Measurements from ENCODE around the gene LRTM2. TPM values are rescaled to one million over a fixed set of nuclear protein-coding genes. Genes with fewer than 3 reads are reported as not detected.

The LRTM2 gene
- total and polyA plus RNA-seq, 4 donors: not detected

GRCh38 chr12:1801303-1801975 lies 18.9 kb upstream of the LRTM2 start:
- DNase-seq (ENCODE audit: low spot score): no peak
- H3K36me3 ChIP-seq (ENCODE audit: control insufficient read depth in 4 of 4, insufficient read depth in 3 of 4, low read depth in 1 of 4, low read length in 3 of 4): no peaks in the 10 kb centered on the region
- no peaks in the 10 kb centered on the region for H3K27me3 ChIP-seq (ENCODE audit: control insufficient read depth in 4 of 4, insufficient read depth in 4 of 4, low read length in 3 of 4)
- TF ChIP-seq SP1 (IDR thresholded peaks at IDR 0.05) (no peak), HNF4G (IDR thresholded peaks at IDR 0.05) (no peak), NR2F2 (IDR thresholded peaks at IDR 0.05) (no peak), JUND (IDR thresholded peaks at IDR 0.05) (no peak), ATF3 (IDR thresholded peaks at IDR 0.05) (no peak), GABPA (IDR thresholded peaks at IDR 0.05 in 1 of 2, conservative IDR thresholded peaks at IDR 0.05 in 1 of 2) (no peak), FOXA1 (IDR thresholded peaks at IDR 0.05) (no peak), REST (IDR thresholded peaks at IDR 0.05) (no peak), YY1 (IDR thresholded peaks at IDR 0.05) (no peak), HNF4A (conservative IDR thresholded peaks at IDR 0.05) (no peak), FOXA2 (IDR thresholded peaks at IDR 0.05) (no peak), EGR1 (IDR thresholded peaks at IDR 0.05; ENCODE audit: low read depth in 2 of 2) (no peak), RAD21 (IDR thresholded peaks at IDR 0.05) (no peak), RXRA (IDR thresholded peaks at IDR 0.05) (no peak), TAF1 (conservative IDR thresholded peaks at IDR 0.05) (no peak)
- TF ChIP-seq, protein P1, sequence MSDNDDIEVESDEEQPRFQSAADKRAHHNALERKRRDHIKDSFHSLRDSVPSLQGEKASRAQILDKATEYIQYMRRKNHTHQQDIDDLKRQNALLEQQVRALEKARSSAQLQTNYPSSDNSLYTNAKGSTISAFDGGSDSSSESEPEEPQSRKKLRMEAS (IDR thresholded peaks at IDR 0.05): no peak
- TF ChIP-seq, protein P2, sequence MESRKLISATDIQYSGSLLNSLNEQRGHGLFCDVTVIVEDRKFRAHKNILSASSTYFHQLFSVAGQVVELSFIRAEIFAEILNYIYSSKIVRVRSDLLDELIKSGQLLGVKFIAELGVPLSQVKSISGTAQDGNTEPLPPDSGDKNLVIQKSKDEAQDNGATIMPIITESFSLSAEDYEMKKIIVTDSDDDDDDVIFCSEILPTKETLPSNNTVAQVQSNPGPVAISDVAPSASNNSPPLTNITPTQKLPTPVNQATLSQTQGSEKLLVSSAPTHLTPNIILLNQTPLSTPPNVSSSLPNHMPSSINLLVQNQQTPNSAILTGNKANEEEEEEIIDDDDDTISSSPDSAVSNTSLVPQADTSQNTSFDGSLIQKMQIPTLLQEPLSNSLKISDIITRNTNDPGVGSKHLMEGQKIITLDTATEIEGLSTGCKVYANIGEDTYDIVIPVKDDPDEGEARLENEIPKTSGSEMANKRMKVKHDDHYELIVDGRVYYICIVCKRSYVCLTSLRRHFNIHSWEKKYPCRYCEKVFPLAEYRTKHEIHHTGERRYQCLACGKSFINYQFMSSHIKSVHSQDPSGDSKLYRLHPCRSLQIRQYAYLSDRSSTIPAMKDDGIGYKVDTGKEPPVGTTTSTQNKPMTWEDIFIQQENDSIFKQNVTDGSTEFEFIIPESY (IDR thresholded peaks at IDR 0.05): no peak
- TF ChIP-seq, protein P3, sequence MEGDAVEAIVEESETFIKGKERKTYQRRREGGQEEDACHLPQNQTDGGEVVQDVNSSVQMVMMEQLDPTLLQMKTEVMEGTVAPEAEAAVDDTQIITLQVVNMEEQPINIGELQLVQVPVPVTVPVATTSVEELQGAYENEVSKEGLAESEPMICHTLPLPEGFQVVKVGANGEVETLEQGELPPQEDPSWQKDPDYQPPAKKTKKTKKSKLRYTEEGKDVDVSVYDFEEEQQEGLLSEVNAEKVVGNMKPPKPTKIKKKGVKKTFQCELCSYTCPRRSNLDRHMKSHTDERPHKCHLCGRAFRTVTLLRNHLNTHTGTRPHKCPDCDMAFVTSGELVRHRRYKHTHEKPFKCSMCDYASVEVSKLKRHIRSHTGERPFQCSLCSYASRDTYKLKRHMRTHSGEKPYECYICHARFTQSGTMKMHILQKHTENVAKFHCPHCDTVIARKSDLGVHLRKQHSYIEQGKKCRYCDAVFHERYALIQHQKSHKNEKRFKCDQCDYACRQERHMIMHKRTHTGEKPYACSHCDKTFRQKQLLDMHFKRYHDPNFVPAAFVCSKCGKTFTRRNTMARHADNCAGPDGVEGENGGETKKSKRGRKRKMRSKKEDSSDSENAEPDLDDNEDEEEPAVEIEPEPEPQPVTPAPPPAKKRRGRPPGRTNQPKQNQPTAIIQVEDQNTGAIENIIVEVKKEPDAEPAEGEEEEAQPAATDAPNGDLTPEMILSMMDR (IDR thresholded peaks at IDR 0.05; ENCODE audit: low read depth, low read length, missing input control): no peak
- H3K4me1 ChIP-seq (ENCODE audit: control insufficient read depth in 4 of 4, insufficient read depth in 4 of 4, low read length in 3 of 4): peaks cover 0 to 5% (median 4%) of the 10 kb centered on the region in 4 donors
- H3K9ac ChIP-seq (ENCODE audit: low read depth in 1 of 2, low read length in 2 of 2): no peak overlapping the region
- no peak overlapping the region for H3K27ac ChIP-seq (ENCODE audit: low read depth in 1 of 2, low read length in 2 of 2)
- H3K9me3 ChIP-seq (ENCODE audit: control insufficient read depth in 4 of 4, low read length in 3 of 4): no peaks in the 10 kb centered on the region
- WGBS: 80% methylated on average over 16 of the region's 16 CpGs
- H3K4me3 ChIP-seq (ENCODE audit: low read depth in 1 of 3, low read length in 3 of 3): no peak overlapping the region

Data from liver (tissue), 9 donors.